Muscle of leg (tissue), 11 donors: ENCODE data around the gene PTTG1IP. TPM values are rescaled to one million over a fixed set of nuclear protein-coding genes. Genes with fewer than 3 reads are reported as not detected.

Experiments used
- DNase-seq: peaks from one replicate; pipeline ENCODE4 v3.0.0; 2013
- H3K27ac ChIP-seq: one replicate; pipeline ENCODE4 v1.5.1; 2013; ENCODE audit warnings: mild to moderate bottlenecking, low read length, control low read depth
- H3K27me3 ChIP-seq: one replicate; pipeline ENCODE4 v1.6.1; 2013; ENCODE audit warnings: low read length; ENCODE audit not compliant: control insufficient read depth, insufficient read depth
- H3K36me3 ChIP-seq: one replicate; pipeline ENCODE4 v1.6.1; 2013; ENCODE audit warnings: low read length; ENCODE audit not compliant: control insufficient read depth, insufficient read depth
- H3K4me1 ChIP-seq: one replicate; pipeline ENCODE4 v1.6.1; 2013; ENCODE audit warnings: low read length; ENCODE audit not compliant: control insufficient read depth, insufficient read depth
- H3K4me3 ChIP-seq: one replicate; pipeline ENCODE4 v1.5.1; 2013; ENCODE audit warnings: low read length, control low read depth
- H3K9me3 ChIP-seq: replicated peaks from 2 replicates; pipeline ENCODE4 v1.6.1; 2013; ENCODE audit warnings: low read depth, low read length; ENCODE audit not compliant: control insufficient read depth
- WGBS: methylation state at CpG from one replicate; pipeline ENCODE4 v1.1.5; 2013; ENCODE audit warnings: missing lambda C conversion rate; ENCODE audit not compliant: insufficient coverage; 5-methylcytosine and 5-hydroxymethylcytosine counted together
- polyA plus RNA-seq, 8 donors: library from polyadenylated mRNA; unstranded; fragments of 120-200 nt; gene quantifications; one replicate each; pipeline versions ENCODE4 v1.2.1 to v1.2.3, GENCODE V29; 2013; ENCODE audit warnings: inconsistent platforms in 1 of 8, low replicate concordance in 1 of 8; ENCODE audit not compliant: insufficient read length in 8 of 8, insufficient read depth in 1 of 8
- total RNA-seq: library from RNA; stranded (reverse); fragments of 120-200 nt; gene quantifications from one replicate; pipeline ENCODE4 v1.2.4, GENCODE V29; 2013

Gene PTTG1IP
- total and polyA plus RNA-seq, 9 donors, result 126 to 149 (median 136) TPM

DNA sequence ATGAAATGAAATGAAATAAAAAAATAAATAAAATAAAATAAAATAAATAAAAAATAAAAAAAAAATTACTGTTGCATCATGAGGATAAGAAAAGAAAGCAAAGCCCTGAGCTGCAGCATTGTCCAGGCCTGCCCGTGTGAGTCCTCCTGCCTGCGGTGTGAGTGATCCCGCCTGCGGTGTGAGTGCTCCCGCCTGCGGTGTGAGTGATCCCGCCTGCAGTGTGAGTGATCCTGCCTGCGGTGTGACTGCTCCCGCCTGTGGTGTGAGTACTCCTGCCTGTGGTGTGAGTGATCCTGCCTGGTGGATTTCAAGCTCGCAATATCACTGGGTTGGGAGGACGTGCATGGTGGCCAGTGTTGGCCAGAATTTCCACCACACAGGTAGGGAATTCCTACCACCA, 22.4 kb upstream of the PTTG1IP start:
- Histone ChIP-seq H3K4me3 (no peak overlapping the region), H3K27me3 (peaks cover 10% of the 10 kb centered on the region), H3K27ac (no peak overlapping the region), H3K9me3 (no peaks in the 10 kb centered on the region), H3K36me3 (no peaks in the 10 kb centered on the region), H3K4me1 (peaks cover 4% of the 10 kb centered on the region)
- no peak for DNase-seq
- WGBS, result 88% methylated on average over 6 of the region's 11 CpGs

DNA sequence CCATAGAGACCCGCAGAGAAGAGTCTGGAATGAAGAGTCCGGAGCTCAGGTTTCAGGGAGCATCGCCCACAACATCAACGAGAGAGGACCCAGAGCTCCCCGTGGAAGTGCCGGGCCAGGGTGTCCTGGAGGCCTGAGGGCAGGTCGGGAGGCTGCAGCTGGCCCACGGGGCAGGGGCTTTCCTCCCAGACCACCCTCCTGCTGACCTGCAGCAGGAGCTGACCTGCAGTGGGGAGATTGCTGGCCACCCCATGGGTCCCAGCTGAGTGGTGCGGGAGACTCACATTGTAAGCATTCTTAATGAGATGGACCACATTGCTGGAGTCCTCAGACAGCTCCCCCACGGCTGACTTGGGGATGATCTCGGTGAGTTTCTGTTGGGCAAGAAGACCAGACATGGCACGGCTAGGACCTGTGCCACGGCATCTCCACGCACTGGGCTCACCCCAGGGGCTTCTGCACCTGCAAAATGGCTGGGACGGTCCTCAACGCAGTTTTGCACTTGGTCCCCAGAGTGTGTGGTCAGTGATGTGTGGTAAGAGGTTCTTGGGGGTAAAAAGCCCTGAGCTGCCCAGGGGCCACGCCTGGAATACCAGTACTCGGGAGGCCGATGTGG, 21.3 kb upstream of the PTTG1IP start:
- Histone ChIP-seq H3K9me3 (no peaks in the 10 kb centered on the region), H3K4me1 (peaks cover 2% of the 10 kb centered on the region), H3K36me3 (no peaks in the 10 kb centered on the region), H3K27me3 (peaks cover 10% of the 10 kb centered on the region), H3K27ac (no peak overlapping the region), H3K4me3 (no peak overlapping the region)
- no peak for DNase-seq
- 75% methylated on average over 15 of the region's 19 CpGs for WGBS

DNA sequence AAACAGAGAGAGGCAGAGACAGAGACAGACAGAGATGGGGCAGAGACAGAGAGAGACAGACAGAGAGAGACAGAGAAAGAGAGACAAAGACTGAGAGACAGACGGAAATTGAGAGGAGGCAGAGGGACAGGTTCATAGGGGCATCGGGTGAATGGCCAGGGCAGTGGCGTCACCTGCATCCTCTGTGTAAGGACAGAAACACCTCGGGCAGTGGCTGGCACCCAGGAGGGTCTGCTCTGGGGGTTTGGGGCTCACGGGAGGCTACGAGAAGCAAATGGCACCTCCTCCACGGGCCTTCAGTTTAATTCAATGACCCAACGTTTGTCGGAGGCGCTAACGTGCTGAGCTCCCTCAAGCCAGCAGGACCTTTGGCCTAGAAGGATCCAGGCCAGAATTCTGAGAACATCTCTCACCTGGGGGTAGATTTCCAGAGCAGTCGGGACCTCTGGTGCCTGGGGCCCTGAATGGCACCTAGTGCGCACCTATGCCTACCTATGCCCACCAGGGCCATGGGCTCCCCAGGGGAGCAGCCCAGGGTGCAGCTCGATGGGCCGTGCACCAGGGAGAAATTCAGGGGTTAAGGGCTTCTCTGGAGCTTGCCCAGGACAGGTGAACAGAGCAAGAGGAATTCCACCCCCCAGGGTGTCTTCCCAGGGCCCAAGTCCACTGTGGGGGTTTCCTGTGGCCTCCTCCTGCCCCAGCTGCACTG, 20.6 kb upstream of the PTTG1IP start:
- 87% methylated on average over 15 of the region's 15 CpGs for WGBS
- DNase-seq, result no peak
- Histone ChIP-seq H3K4me3 (no peak overlapping the region), H3K4me1 (no peaks in the 10 kb centered on the region), H3K27ac (no peak overlapping the region), H3K9me3 (no peaks in the 10 kb centered on the region), H3K36me3 (no peaks in the 10 kb centered on the region), H3K27me3 (peaks cover 10% of the 10 kb centered on the region)

DNA sequence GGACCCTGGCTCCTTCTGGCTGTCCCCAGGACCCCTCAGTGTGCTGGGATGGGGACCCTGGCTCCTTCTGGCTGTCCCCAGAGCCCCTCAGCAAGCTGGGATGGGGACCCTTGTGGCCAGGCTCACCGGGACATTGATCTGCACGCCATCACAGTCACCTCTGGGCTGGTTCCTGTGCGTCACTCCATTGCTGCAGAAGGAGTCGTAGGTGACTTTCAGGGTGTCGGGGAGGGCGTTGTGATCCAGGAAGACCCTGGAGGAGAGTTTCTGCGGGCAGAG, 19.7 kb upstream of the PTTG1IP start:
- Histone ChIP-seq H3K27ac (no peak overlapping the region), H3K36me3 (no peaks in the 10 kb centered on the region), H3K27me3 (peaks cover 7% of the 10 kb centered on the region), H3K9me3 (no peaks in the 10 kb centered on the region), H3K4me1 (no peaks in the 10 kb centered on the region), H3K4me3 (no peak overlapping the region)
- 81% methylated on average over 6 of the region's 7 CpGs for WGBS
- no peak for DNase-seq

DNA sequence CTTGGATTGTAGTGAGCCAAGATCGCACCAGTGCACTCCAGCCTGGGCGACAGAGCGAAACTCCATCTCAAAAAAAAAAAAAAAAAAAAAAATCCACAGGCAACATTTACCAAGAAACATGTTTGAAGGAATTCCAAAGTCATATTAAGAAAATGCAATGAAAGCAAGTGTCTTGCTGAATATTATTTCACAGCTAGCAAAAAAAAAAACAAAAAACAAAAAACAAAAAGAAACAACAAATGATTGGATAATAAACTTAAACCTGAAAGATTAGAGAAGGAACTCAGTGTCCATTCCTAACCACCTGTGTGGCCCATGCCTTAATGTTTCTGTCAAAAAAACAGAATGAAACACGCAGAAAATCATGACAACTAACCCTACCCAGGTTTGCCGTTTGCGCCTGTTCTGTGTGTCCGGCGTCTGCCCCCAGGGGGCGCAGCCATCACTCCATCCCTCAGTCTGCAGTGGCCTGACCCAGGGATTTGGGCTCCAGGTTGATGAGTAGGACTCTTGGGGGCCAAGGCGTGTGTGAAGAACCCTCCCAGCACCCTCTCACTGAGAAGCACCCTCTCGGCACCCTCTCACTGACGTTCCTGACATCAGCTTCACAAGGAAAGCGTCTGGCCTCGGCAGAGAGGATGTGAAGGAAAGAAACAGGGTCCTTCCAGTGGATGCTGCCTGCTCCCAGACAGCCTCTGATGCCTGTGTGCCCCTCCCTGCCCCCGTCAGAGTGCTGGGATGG, 19.2 kb upstream of the PTTG1IP start:
- DNase-seq, result peak; percentile 46
- Histone ChIP-seq H3K4me3 (no peak overlapping the region), H3K27ac (no peak overlapping the region), H3K27me3 (peaks cover 7% of the 10 kb centered on the region), H3K9me3 (no peaks in the 10 kb centered on the region), H3K36me3 (no peaks in the 10 kb centered on the region), H3K4me1 (no peaks in the 10 kb centered on the region)
- WGBS, result 46% methylated on average over 1 of the region's 15 CpGs

DNA sequence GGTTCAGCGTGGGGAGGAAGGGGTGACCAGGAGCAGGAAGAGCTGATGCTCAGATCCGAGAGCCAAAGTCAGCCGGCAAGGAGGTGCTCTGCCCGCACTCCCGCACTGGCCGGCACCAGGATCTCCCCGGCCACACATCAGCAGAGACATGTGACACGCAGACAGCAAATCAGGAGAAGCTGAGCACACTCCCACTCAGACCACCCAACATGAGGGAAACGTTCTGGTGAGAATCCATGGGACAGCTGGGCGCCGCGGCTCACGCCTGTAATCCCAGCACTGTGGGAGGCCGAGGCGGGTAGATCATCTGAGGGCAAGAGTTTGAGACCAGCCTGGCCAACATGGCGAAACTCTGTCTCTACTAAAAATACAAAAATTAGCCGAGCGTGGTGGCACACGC, 18.6 kb upstream of the PTTG1IP start:
- Histone ChIP-seq H3K4me1 (no peaks in the 10 kb centered on the region), H3K27me3 (peaks cover 7% of the 10 kb centered on the region), H3K27ac (no peak overlapping the region), H3K4me3 (no peak overlapping the region), H3K9me3 (no peaks in the 10 kb centered on the region), H3K36me3 (no peaks in the 10 kb centered on the region)
- WGBS, result 46% methylated on average over 12 of the region's 19 CpGs
- peak; percentile 31 for DNase-seq

DNA sequence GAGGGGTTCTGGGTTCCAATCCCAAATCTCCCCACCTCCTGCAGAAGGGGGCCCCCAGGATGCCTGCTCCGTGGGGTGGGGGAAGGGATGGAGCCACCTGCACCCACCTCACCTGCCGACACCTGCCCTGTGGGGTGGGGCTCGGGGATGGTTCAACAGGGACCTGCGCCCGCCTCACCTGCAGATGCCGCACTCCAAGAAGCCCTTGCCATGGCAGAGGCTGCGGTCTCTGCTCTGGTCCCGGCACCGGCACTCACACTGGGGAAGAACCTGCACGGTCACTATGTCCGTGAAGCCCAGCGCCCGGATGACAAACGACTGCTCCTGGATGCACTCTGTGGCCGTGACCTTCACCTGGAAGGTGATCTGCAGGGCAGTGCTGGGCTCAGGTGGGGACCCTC, 18.1 kb upstream of the PTTG1IP start:
- whole genome bisulfite sequencing, result 79% methylated on average over 12 of the region's 15 CpGs
- H3K36me3 ChIP-seq, result no peaks in the 10 kb centered on the region
- DNase-seq, result no peak
- peaks cover 7% of the 10 kb centered on the region for H3K27me3 ChIP-seq
- no peak overlapping the region for H3K4me3 ChIP-seq
- H3K9me3 ChIP-seq, result no peaks in the 10 kb centered on the region
- no peak overlapping the region for H3K27ac ChIP-seq
- no peaks in the 10 kb centered on the region for H3K4me1 ChIP-seq

DNA sequence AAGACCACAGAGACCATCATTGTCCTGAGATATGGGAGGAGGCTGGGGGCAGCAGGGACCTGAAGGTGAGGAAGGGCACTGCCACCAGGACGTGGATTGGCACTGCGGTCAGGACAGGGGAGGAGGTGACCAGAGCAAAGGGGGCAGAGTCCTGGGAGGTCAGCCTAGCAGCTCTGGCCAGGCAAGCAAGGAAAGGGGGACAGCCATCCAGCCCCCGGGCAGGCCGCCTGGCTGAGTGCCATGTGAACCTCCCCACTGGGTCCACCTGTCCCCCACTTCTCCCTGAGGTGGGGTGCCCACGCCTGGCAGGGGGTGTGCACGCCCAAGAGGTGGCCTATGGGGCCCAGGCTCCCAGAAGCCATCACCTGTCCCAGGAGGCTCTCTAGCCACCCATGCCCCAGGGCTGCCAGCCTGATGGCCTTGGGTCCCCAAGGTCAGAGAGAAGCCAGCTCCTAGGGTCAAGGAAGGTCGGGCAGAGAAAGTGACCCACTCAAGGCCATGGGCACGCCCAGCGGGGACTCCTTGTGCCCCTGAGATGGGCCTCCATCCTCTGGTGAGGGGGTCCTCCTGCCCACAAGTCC, 17.6 kb upstream of the PTTG1IP start:
- H3K9me3 ChIP-seq, result no peaks in the 10 kb centered on the region
- DNase-seq, result no peak
- no peak overlapping the region for H3K4me3 ChIP-seq
- WGBS, result 73% methylated on average over 8 of the region's 9 CpGs
- no peaks in the 10 kb centered on the region for H3K36me3 ChIP-seq
- peaks cover 8% of the 10 kb centered on the region for H3K27me3 ChIP-seq
- no peak overlapping the region for H3K27ac ChIP-seq
- H3K4me1 ChIP-seq, result no peaks in the 10 kb centered on the region

DNA sequence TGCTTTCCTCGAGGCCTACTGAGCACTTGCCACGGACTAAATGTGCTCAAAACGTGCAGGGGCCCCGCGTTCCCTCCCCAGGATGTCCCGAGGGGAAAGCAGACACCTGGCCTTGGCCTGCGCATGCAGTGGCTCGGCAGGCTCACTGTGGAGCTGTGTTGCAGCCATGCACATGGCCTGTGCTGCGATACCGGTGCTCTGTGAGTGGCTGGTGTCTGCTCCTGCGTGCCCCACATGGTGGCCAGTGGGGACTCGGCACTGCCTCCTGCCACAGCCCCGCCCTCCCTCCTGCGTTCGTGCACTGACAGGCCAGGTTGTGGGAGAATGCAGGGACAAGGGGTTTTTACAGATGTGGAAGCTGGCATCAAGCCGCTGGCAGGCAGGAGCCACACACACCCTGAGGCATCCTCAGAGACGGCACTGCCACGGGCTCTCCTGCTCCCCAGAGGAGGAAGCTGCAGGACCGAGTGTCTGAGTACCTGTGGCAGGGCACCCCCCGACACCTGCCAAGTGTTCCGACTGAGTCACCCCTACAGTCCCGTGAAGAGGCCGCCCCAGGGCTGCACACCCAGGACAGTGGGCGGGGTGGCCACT, 16.9 kb upstream of the PTTG1IP start:
- Histone ChIP-seq H3K27me3 (peaks cover 12% of the 10 kb centered on the region), H3K36me3 (no peaks in the 10 kb centered on the region)
- WGBS, result 63% methylated on average over 24 of the region's 24 CpGs

More for the DNA sequence above, 16.9 kb upstream of the PTTG1IP start:
- DNase-seq, result no peak
- no peaks in the 10 kb centered on the region for H3K9me3 ChIP-seq
- H3K4me1 ChIP-seq, result no peaks in the 10 kb centered on the region
- H3K27ac ChIP-seq, result no peak overlapping the region
- no peak overlapping the region for H3K4me3 ChIP-seq
